ENCODE data around the gene KRTAP3-2.

GRCh38 chr17:40992666-40993065, 7.0 kb downstream of the KRTAP3-2 start:
- TF ChIP-seq CTCF (IDR thresholded peaks at IDR 0.05) (no peak), POLR2A (IDR thresholded peaks at IDR 0.05) (no peak)

Data from vagina (tissue), 2 donors.